Measurements from ENCODE around the gene ISYNA1. TPM values are rescaled to one million over a fixed set of nuclear protein-coding genes. Genes with fewer than 3 reads are reported as not detected.

Gene ISYNA1
- total RNA-seq, 1 donor from 2014 or later = 6.3 TPM

- Mint-ChIP-seq H3K27ac (peak overlapping the region; percentile 41), H3K4me3 (peak overlapping the region; percentile 9)
Observed at GRCh38 chr19:18393836-18394235, 44.1 kb downstream of the ISYNA1 start.

GRCh38 chr19:18392926-18393325 is 45.0 kb downstream of the ISYNA1 start:
- CTCF ChIA-PET = interaction anchor here (0.8 to 2.2 kb wide), 4 partner anchors 17 to 201 kb away, joined by 3 to 10 read pairs (median 4); no protein-coding TSS in a partner anchor
- ATAC-seq (ENCODE audit: low read depth) (no peak), DNase-seq (no peak)
- Mint-ChIP-seq H3K36me3 (ENCODE audit: low read depth) (peaks cover 11% of the 10 kb centered on the region), H3K27me3 (no peaks in the 10 kb centered on the region), H3K4me3 (no peak overlapping the region), H3K9me3 (no peaks in the 10 kb centered on the region), H3K27ac (no peak overlapping the region), H3K4me1 (peaks cover 66% of the 10 kb centered on the region)
- POLR2A ChIA-PET = interaction anchor here (0.6 to 2.1 kb wide), 2 partner anchors 9 to 459 kb away, joined by 3 to 8 read pairs; no protein-coding TSS in a partner anchor
- intact Hi-C loops (cut with micrococcal nuclease) = loop anchor here (1.0 kb wide), 1 partner anchor 9 kb away; no protein-coding TSS in a partner anchor
- no peak for TF ChIP-seq CTCF (IDR thresholded peaks at IDR 0.05)

More at GRCh38 chr19:18393836-18394235, 44.1 kb downstream of the ISYNA1 start:
- ChIA-PET CTCF (interaction anchor here (0.8 to 2.2 kb wide), 2 partner anchors 18 to 115 kb away, joined by 3 to 10 read pairs; no protein-coding TSS in a partner anchor), POLR2A (interaction anchor here (0.9 kb wide), 1 partner anchor 8 kb away, joined by 3 read pairs; no protein-coding TSS in a partner anchor)
- H3K36me3 Mint-ChIP-seq (ENCODE audit: low read depth) = peaks cover 11% of the 10 kb centered on the region
- H3K9me3 Mint-ChIP-seq = no peaks in the 10 kb centered on the region
- intact Hi-C loops (cut with micrococcal nuclease) = no loop called here
- DNase-seq (no peak), ATAC-seq (ENCODE audit: low read depth) (no peak)
- TF ChIP-seq CTCF (IDR thresholded peaks at IDR 0.05) = no peak
- H3K27me3 Mint-ChIP-seq = no peaks in the 10 kb centered on the region
- H3K4me1 Mint-ChIP-seq = peaks cover 65% of the 10 kb centered on the region

- Mint-ChIP-seq H3K27ac (peak overlapping the region; percentile 12), H3K4me1 (peaks cover 65% of the 10 kb centered on the region), H3K4me3 (no peak overlapping the region), H3K9me3 (no peaks in the 10 kb centered on the region), H3K27me3 (no peaks in the 10 kb centered on the region), H3K36me3 (ENCODE audit: low read depth) (peaks cover 11% of the 10 kb centered on the region)
- ATAC-seq (ENCODE audit: low read depth) = peak; percentile 41
- no peak for TF ChIP-seq CTCF (IDR thresholded peaks at IDR 0.05)
- CTCF ChIA-PET = interaction anchor here (1.0 to 2.2 kb wide), 3 partner anchors 18 to 200 kb away, joined by 3 to 10 read pairs (median 4); no protein-coding TSS in a partner anchor
- no peak for DNase-seq
- POLR2A ChIA-PET = interaction anchor here (1.0 to 2.1 kb wide), 2 partner anchors 10 to 111 kb away, joined by 6 to 8 read pairs; partner anchors contain the start of gene JUND
- intact Hi-C loops (cut with micrococcal nuclease) = loop anchor here (1.0 kb wide), 1 partner anchor 10 kb away; no protein-coding TSS in a partner anchor
Observed at GRCh38 chr19:18392417-18392816, 45.5 kb downstream of the ISYNA1 start.

- Mint-ChIP-seq H3K27ac (no peak overlapping the region), H3K27me3 (no peaks in the 10 kb centered on the region), H3K9me3 (no peaks in the 10 kb centered on the region), H3K36me3 (ENCODE audit: low read depth) (peaks cover 11% of the 10 kb centered on the region), H3K4me1 (peaks cover 63% of the 10 kb centered on the region), H3K4me3 (no peak overlapping the region)
- TF ChIP-seq CTCF (IDR thresholded peaks at IDR 0.05) = no peak
- ChIA-PET CTCF (interaction anchor here (1.4 to 4.6 kb wide), 5 partner anchors 17 to 113 kb away, joined by 3 to 67 read pairs (median 10); partner anchors contain the start of gene SSBP4), POLR2A (interaction anchor here (0.6 to 2.1 kb wide), 5 partner anchors 11 to 210 kb away, joined by 3 to 8 read pairs (median 6); partner anchors contain the start of gene JUND)
- no peak for DNase-seq
- no peak for ATAC-seq (ENCODE audit: low read depth)
- intact Hi-C loops (cut with micrococcal nuclease) = loop anchor here (1.0 kb wide), 1 partner anchor 11 kb away; no protein-coding TSS in a partner anchor
Observed at GRCh38 chr19:18391509-18392075, 46.3 kb downstream of the ISYNA1 start.

Data from activated B cell treated with CpG ODN at 0.5 μM for 24 hours (primary cell).